VCaP (cell line): ENCODE data around the gene PCNA.

Experiments used
- H3K27ac ChIP-seq: fragments of 450-650 bp; 2 replicates; pipeline ENCODE4 v1.5.1; 2017
- TF ChIP-seq, protein P1 (sequence below): fragments of 450-650 bp; conservative IDR thresholded peaks from 2 replicates; pipeline ENCODE4 v1.5.1; 2017; ENCODE audit warnings: mild to moderate bottlenecking, moderate library complexity

Gene PCNA

DNA sequence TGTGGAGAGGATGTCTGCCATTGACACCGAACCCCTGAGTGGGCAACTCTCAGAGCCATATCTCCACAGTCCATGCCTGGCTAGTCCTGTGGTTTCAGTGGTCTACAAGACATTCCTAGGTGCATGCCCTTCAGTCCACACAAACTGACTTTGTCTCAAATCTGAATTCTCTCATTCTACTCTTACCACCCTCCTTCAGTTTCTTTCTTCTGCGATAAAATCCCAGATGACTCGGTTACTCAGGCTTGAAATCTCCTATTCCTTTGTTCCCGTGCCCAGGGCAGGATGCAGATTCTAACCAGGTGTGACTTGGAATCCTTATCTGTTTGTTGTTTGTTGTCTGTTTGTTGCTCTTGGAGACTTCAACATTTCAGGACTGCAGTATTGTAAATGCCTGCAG is 16.3 kb upstream of the PCNA start:
- H3K27ac ChIP-seq = no peak overlapping the region
- TF ChIP-seq, protein P1, sequence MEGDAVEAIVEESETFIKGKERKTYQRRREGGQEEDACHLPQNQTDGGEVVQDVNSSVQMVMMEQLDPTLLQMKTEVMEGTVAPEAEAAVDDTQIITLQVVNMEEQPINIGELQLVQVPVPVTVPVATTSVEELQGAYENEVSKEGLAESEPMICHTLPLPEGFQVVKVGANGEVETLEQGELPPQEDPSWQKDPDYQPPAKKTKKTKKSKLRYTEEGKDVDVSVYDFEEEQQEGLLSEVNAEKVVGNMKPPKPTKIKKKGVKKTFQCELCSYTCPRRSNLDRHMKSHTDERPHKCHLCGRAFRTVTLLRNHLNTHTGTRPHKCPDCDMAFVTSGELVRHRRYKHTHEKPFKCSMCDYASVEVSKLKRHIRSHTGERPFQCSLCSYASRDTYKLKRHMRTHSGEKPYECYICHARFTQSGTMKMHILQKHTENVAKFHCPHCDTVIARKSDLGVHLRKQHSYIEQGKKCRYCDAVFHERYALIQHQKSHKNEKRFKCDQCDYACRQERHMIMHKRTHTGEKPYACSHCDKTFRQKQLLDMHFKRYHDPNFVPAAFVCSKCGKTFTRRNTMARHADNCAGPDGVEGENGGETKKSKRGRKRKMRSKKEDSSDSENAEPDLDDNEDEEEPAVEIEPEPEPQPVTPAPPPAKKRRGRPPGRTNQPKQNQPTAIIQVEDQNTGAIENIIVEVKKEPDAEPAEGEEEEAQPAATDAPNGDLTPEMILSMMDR = no peak

DNA sequence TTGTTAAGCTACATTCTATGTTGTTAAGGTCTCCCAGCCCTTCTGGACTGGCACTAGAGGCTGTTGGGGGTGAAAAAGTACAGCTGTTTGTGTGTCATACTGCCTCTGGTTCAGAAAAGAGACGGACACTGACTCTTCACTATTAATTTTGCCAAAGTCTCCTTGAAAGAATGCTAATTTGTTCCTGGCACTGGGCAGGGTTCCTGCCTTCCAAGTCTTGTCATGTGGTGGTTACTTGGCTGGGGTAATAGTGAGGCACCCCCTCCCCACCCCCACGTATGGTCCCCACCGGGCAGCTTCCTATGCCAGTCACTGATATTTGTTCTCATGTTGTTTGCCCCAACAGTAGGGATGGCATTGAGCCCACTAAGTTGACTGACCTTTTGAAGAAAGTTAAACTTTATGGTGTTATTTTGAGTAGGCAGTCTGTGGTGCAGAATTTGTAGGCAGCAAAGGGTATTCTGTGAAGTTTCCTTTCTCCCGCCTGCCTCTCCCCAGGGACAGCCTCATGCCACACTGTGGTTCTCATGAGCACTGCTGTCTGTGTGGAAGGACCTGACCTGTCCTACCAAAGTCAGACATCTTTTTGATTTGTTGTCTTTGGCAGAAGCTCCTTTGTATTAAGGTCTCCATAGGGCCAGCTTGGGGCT is 15.7 kb upstream of the PCNA start:
- H3K27ac ChIP-seq = no peak overlapping the region
- TF ChIP-seq, protein P1 = no peak

DNA sequence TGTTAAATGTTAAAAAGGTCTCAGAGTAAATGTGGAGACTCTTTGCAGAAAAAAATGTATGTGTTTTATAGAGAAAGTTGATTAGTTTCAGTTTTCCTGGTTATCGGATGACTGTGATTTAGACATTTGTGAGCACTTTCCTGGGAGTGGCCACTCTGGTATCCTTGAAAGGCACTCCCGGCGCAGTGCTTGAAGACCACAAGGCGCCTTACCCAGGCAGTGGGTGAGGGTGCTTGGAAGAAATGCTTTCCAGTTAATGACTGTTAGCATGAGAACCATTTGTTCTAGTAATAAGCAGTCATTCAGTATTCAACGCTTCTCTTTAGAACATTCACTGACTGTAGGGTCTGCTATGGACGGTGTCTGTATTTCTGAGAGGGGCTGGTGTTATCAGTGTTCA is 14.2 kb upstream of the PCNA start:
- H3K27ac ChIP-seq = no peak overlapping the region
- TF ChIP-seq, protein P1 = no peak

DNA sequence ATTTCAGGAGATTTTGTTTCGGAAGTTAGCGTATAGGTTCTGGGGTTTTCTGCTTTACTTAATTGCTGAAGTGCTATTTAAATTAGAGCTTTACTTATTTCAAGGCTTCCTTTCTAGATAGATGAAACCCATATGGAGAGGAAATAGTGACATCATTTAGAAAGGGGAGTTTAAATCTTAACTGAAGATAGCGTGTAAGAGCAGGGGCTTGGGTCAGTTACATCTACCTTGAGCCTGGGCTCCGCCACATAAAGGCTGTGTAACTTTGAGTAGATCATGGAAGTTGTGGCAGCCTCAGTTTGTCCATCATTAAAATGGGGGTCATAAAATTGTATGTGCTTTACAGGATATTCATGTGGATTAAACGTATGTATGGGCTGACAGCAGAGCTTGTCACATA is 11.7 kb upstream of the PCNA start:
- TF ChIP-seq, protein P1 = no peak
- no peak overlapping the region for H3K27ac ChIP-seq

DNA sequence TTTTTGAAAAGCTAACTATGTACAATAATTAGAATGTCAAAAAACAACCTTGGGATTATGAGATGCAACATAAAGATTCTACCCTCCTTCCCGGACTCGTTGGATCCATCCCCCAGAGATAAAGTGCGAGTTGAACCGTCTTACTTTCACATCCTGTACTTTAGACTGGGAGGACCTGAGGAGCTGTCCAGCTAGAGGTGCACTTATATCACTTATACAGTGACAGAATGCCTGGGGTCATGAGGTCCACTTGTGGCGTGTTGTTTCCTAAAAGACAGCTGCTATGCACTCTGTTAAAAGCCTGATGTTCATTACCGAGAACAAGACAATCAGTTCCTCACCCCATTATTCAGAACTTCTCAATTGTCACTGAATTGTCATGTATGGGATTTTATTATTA is 9.1 kb upstream of the PCNA start:
- TF ChIP-seq, protein P1 = no peak
- no peak overlapping the region; the same call in 1 of the 2 replicates for H3K27ac ChIP-seq

DNA sequence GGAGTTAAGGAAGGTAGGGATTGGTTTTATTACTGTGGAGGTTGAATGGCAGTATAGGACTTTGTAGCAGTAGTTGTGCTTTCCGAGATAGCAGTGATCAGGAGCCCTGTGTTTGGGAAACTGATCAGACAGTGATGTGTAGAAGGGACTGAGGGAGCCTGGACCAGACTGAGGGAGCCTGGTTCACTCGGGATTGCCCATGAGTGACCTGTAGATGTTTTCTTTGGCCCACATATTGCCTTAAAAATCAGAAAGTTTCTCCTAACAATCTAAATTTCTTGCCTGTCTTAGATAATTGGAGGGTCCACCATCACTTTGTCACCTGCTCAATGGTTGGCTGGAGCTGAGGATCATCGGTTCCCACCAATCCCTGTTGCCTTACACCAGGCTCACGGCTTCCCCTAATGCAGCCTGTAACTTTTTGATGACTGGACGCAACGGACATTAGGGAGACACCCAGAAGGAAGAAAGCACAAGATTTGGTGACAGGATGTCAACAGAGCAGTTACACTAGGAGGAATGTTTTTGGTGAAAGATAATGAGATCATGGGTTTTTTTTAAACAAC is 8.2 kb upstream of the PCNA start:
- TF ChIP-seq, protein P1 = no peak
- H3K27ac ChIP-seq = peak overlapping the region; percentile 95

DNA sequence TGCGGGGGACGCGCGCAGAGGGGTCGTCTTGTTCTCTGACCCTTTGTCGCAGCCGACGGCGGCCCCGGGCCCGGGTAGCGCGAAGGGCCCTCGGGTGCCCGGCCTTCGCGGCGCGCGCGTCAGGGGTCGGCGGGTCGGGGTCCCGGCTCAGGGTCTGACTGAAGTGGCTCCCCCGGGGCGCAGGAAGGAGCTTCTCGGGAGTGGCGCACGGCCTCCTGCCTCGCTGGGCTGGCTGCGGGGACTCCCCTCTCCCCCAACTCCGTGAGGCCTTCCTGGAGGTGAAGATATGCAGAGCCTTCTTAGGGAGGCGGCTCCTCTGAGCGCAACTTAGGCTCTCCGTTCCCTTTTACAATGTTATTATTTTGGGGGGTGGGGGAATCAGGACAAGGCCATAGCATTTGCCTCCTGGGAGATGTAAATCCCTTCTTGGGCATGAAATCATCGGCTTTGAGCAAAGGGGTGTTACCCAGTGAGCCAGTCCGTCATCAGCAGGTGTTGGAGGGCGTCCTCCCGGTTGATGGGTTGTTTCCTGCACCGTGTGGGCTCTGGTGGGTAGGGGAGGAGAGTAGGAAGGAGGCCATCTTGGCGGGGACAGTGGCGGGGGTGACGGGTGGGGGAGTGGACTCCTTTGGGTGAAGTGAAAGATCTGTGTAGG is 7.6 kb upstream of the PCNA start:
- peak overlapping the region; percentile 95 for H3K27ac ChIP-seq
- TF ChIP-seq, protein P1 = no peak
